ENCODE results near the gene CEP170B.
"Not testable (repeated sequence)": the region's sequence is repeated elsewhere in the genome, so short reads cannot be mapped to it uniquely, and the experiment has no call there.

CEP170B gene

DNA sequence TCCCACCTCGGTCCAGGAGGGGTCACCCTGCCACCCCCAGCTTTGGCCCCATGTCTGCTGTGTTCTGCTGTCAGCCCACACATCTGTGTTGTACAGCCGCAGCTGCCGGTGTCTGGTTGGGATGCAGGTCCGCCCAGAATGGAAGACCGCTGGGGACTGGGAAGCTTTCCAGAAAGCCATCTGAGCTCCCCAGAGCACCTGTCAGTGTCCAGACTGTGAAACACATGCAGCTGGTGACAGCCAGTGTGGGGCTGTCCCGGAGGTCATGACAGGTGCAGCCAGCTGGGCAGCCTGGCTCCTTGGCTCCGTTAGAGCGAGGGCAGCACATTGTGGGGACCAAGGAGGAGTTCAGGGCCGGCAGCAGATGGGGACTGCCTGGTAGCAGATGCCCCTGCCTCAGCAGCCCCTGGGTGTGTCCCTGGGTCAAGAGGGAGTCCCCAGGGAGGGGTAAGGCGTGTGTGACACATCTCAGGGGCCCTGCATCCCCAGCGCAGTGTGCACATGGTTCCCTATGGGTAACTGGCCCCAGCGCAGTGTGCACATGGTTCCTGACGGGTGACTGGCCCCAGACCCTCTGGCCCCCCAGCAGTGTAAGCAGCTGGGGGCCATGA lies 16.4 kb downstream of the CEP170B start:
- H3K9me3 ChIP-seq = no peaks in the 10 kb centered on the region
- H3K4me1 ChIP-seq = peaks cover 0 to 4% (median 0%) of the 10 kb centered on the region in 4 donors
- no peak overlapping the region for H3K27ac ChIP-seq
- H3K4me3 ChIP-seq = no peak overlapping the region
- intact Hi-C loops (cut with DNase I; ENCODE audit: low total_unique reads) = no loop called here
- H3K36me3 ChIP-seq = peaks cover 35 to 91% (median 60%) of the 10 kb centered on the region in 3 donors
- TF ChIP-seq, protein P1, sequence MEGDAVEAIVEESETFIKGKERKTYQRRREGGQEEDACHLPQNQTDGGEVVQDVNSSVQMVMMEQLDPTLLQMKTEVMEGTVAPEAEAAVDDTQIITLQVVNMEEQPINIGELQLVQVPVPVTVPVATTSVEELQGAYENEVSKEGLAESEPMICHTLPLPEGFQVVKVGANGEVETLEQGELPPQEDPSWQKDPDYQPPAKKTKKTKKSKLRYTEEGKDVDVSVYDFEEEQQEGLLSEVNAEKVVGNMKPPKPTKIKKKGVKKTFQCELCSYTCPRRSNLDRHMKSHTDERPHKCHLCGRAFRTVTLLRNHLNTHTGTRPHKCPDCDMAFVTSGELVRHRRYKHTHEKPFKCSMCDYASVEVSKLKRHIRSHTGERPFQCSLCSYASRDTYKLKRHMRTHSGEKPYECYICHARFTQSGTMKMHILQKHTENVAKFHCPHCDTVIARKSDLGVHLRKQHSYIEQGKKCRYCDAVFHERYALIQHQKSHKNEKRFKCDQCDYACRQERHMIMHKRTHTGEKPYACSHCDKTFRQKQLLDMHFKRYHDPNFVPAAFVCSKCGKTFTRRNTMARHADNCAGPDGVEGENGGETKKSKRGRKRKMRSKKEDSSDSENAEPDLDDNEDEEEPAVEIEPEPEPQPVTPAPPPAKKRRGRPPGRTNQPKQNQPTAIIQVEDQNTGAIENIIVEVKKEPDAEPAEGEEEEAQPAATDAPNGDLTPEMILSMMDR (IDR thresholded peaks at IDR 0.05) = no peak
- no peak for DNase-seq
- H3K27me3 ChIP-seq = no peaks in the 10 kb centered on the region

DNA sequence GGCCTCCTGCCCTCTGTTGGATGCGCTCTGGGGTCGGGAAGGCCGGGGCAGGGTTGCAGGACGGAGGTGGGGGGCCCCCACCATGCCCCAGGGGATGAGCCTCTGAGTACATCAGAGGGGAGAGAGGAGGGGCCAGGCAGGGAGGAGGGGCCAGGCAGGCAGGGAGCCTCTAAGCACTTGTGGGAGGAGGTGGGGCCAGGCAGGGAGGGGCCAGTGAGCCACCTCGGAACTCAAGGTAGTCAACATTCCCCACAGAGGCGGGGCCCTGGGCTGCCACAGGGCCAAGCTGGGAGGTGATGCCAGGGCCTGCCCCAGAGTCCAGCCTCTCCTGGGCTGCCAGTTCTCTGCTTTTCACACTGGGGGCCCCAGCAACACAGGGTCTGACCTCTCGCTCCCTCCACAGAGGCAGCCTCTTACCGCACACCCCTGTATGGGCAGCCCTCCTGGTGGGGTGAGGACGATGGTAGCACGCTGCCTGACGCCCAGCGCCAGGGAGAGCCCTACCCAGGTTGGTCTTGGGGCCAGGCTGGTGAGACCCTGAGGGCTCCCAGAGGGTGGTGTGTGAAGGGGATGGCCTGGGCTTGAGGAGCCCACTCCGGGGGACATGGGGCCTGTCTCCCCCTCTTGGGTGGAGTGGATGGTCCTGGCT lies 17.4 kb downstream of the CEP170B start:
- intact Hi-C loops (cut with DNase I; ENCODE audit: low total_unique reads) = no loop called here
- H3K9me3 ChIP-seq = no peaks in the 10 kb centered on the region
- H3K27ac ChIP-seq = no peak overlapping the region
- peaks cover 45 to 92% (median 69%) of the 10 kb centered on the region in 3 donors for H3K36me3 ChIP-seq
- no peaks in the 10 kb centered on the region for H3K27me3 ChIP-seq
- peaks cover 0 to 4% (median 0%) of the 10 kb centered on the region in 4 donors for H3K4me1 ChIP-seq
- no peak overlapping the region for H3K4me3 ChIP-seq
- DNase-seq = no peak
- TF ChIP-seq, protein P1 (IDR thresholded peaks at IDR 0.05) = no peak

DNA sequence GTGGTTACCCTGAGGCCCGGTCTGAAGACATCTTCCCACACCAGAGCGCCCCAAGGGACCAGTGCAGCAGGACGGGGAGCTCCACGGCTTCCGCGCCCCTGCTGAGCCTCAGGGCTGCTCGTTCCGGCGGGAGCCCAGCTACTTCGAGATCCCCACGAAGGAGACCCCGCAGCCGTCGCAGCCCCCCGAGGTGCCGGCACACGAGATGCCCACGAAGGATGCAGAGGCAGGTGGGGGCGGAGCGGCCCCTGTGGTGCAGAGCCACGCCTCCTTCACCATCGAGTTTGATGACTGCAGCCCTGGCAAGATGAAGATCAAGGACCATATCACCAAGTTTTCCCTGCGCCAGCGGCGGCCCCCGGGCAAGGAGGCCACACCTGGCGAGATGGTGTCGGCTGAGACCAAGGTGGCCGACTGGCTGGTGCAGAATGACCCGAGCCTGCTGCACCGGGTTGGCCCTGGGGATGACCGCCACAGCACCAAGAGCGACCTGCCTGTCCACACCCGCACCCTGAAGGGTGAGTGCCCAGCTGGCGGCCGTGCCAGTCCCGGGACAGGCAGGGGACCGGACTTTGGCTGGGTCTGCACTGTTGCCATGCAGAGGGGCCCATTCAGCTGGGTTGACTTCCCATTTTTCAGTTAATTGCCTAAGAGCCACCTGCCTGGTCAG lies 18.1 kb downstream of the CEP170B start:
- Histone ChIP-seq H3K4me3 (no peak overlapping the region), H3K9me3 (no peaks in the 10 kb centered on the region), H3K36me3 (peaks cover 44 to 92% (median 70%) of the 10 kb centered on the region in 3 donors), H3K27me3 (no peaks in the 10 kb centered on the region), H3K27ac (no peak overlapping the region), H3K4me1 (peaks cover 0 to 4% (median 0%) of the 10 kb centered on the region in 4 donors)
- DNase-seq = no peak
- TF ChIP-seq, protein P1 (IDR thresholded peaks at IDR 0.05) = no peak
- intact Hi-C loops (cut with DNase I; ENCODE audit: low total_unique reads) = no loop called here

DNA sequence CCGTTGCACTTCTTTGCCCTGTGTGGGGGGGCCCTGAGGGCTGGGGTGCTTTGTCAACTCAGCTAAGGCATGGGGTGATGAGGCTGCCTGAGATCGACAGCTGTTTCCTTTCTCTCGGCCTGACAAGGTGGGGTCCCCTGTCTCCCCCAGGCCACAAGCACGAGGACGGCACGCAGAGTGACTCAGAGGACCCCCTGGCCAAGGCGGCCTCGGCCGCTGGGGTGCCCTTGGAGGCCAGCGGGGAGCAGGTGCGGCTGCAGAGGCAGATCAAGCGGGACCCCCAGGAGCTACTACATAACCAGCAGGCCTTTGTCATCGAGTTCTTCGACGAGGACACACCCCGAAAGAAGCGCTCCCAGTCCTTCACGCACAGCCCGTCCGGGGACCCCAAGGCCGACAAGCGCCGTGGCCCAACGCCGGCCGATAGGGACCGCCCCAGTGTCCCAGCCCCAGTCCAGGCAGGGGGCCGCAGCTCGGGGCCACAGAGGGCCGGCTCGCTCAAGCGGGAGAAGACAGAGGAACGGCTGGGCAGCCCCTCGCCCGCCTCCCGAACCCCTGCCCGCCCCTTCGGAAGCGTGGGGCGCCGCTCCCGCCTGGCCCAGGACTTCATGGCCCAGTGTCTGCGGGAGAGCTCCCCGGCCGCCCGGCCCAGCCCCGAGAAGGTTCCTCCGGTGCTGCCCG lies 18.8 kb downstream of the CEP170B start:
- TF ChIP-seq, protein P1 (IDR thresholded peaks at IDR 0.05) = no peak
- no peak for DNase-seq
- H3K36me3 ChIP-seq = peaks cover 37 to 92% (median 69%) of the 10 kb centered on the region in 3 donors
- H3K4me1 ChIP-seq = peaks cover 0 to 4% (median 0%) of the 10 kb centered on the region in 4 donors
- intact Hi-C loops (cut with DNase I; ENCODE audit: low total_unique reads) = no loop called here
- no peaks in the 10 kb centered on the region for H3K9me3 ChIP-seq
- H3K4me3 ChIP-seq = no peak overlapping the region
- no peak overlapping the region for H3K27ac ChIP-seq
- H3K27me3 ChIP-seq = no peaks in the 10 kb centered on the region

DNA sequence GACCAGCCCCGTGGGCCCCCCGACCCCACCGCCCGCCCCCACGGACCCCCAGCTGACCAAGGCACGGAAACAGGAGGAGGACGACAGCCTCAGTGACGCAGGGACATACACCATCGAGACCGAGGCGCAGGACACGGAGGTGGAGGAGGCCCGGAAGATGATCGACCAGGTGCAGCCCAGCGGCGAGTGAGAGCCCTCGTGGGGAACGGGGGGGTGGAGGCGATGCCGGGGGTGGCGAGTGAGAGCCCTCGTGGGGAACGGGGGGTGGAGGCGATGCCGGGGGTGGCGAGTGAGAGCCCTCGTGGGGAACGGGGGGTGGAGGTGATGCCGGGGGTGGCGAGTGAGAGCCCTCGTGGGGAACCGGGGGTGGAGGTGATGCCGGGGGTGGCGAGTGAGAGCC lies 19.3 kb downstream of the CEP170B start:
- intact Hi-C loops (cut with DNase I; ENCODE audit: low total_unique reads); H3K9me3 ChIP-seq; H3K27me3 ChIP-seq; H3K4me3 ChIP-seq; H3K27ac ChIP-seq; H3K4me1 ChIP-seq; DNase-seq: not testable (repeated sequence)
- H3K36me3 ChIP-seq = peaks cover 36 to 95% (median 74%) of the 10 kb centered on the region in 3 donors

Measured in tibial artery (tissue), 4 donors.